Measurements from ENCODE around the gene TUG1. TPM values are rescaled to one million over a fixed set of nuclear protein-coding genes. Genes with fewer than 3 reads are reported as not detected.

The TUG1 gene
- total and polyA plus RNA-seq, 10 of the 15 experiments (the other 5 are each of a cell fraction or from before 2014, with no cell fraction given), result 19.3 to 116 (median 54.9) TPM

GRCh38 chr22:30969532-30970355 lies 679 bp downstream of the TUG1 start (continued):
- TF ChIP-seq BCL3 (IDR thresholded peaks at IDR 0.05; ENCODE audit: borderline replicate concordance, insufficient read depth, low read depth, low read length, poor library complexity, severe bottlenecking), result no peak
- TF ChIP-seq NBN (IDR thresholded peaks at IDR 0.05), result 0 out of 2 replicates have a peak, but pooled peaks have one; percentile 23
- peak; percentile 5; the same call in 1 of the 2 replicates for TF ChIP-seq CREB1 (IDR thresholded peaks at IDR 0.05; ENCODE audit: low read depth)
- peak; percentile 58; the same call in 1 of the 2 replicates for TF ChIP-seq GABPA (IDR thresholded peaks at IDR 0.05; ENCODE audit: low read depth)
- TF ChIP-seq SIN3A (IDR thresholded peaks at IDR 0.05; ENCODE audit: low read depth, low read length), result no peak
- TF ChIP-seq RAD51 (IDR thresholded peaks at IDR 0.05), result no peak
- no peak for TF ChIP-seq SIX5 (IDR thresholded peaks at IDR 0.05; ENCODE audit: low read depth, low read length, severe bottlenecking)
- TF ChIP-seq ZNF687 (IDR thresholded peaks at IDR 0.05), result 0 out of 2 replicates have a peak, but pooled peaks have one; percentile 65
- peak; percentile 53 to 68; a peak in 2 of 4 replicates for TF ChIP-seq IKZF2 (IDR thresholded peaks at IDR 0.05)
- TF ChIP-seq JUND (IDR thresholded peaks at IDR 0.05; ENCODE audit: low read depth, low read length), result no peak
- TF ChIP-seq SMARCA5 (IDR thresholded peaks at IDR 0.05), result 0 out of 2 replicates have a peak, but pooled peaks have one; percentile 78
- peak; percentile 41 for TF ChIP-seq E2F8 (IDR thresholded peaks at IDR 0.05; ENCODE audit: low read depth, partially characterized antibody)
- TF ChIP-seq CUX1 (IDR thresholded peaks at IDR 0.05; ENCODE audit: insufficient replicate concordance, low read depth, low read length), result peak; percentile 8
- TF ChIP-seq EGR1 (IDR thresholded peaks at IDR 0.05; ENCODE audit: borderline replicate concordance in 1 of 2, low read depth in 2 of 2, low read length in 2 of 2), result peak in 1 of 2 experiments; percentile 17; a peak in 1 of 3 replicates
